SK-N-SH (cell line): Measurements from ENCODE around the gene CEP131. TPM values are rescaled to one million over a fixed set of nuclear protein-coding genes. Genes with fewer than 3 reads are reported as not detected.

Experiments used
- CTCF ChIA-PET: fragments of 300-600, 350-600 bp; formaldehyde crosslinking; extraction: SDS; loops from one replicate; lab custom pipeline; 2021; lab: Yijun Ruan, JAX
- POLR2A ChIA-PET: fragments of 350-600 bp; sonication (Branson Sonifier 250); formaldehyde crosslinking; extraction: SDS; loops from one replicate; lab custom pipeline; 2020; ENCODE audit warnings: antibody characterized with exemption, inconsistent platforms; lab: Yijun Ruan, JAX
- DNase-seq: peaks from one replicate; pipeline ENCODE4 v3.0.0; 2012
- H2AFZ ChIP-seq: fragments of 200-600 bp; sonication (generic); 2 replicates; pipeline ENCODE4 v1.8.1; 2016; ENCODE audit warnings: antibody characterized with exemption, mild to moderate bottlenecking, low read depth
- H3F3A ChIP-seq: fragments of 200-600 bp; sonication (generic); replicated peaks from 2 replicates; pipeline ENCODE3; 2016; ENCODE audit warnings: antibody characterized with exemption, mild to moderate bottlenecking; ENCODE audit not compliant: insufficient read depth
- H3K27ac ChIP-seq, 2 experiments: fragments of 200-500 bp in 1 of 2; fragments of 200-600 bp in 1 of 2; sonication (Bioruptor generic) in 1 of 2; sonication (generic), shearing (Covaris generic) in 1 of 2; 2 replicates each; pipeline versions ENCODE4 v1.5.1 to v1.6.1; 2014 to 2016; ENCODE audit warnings: low read depth in 2 of 2, inconsistent platforms in 1 of 2, low read length in 1 of 2, mild to moderate bottlenecking in 1 of 2, mixed read lengths in 1 of 2
- H3K27me3 ChIP-seq: fragments of 200-600 bp; sonication (generic), shearing (Covaris generic); 2 replicates; pipeline ENCODE4 v1.6.1; 2016; ENCODE audit warnings: mixed run types; ENCODE audit not compliant: insufficient read depth
- H3K36me3 ChIP-seq, 2 experiments: fragments of 200-500 bp in 1 of 2; fragments of 200-600 bp in 1 of 2; sonication (Bioruptor generic) in 1 of 2; sonication (generic) in 1 of 2; replicated peaks in 1 of 2; 2 replicates each; pipeline versions ENCODE3 to v1.5.1; 2014 to 2016; ENCODE audit warnings: low read length in 1 of 2, mild to moderate bottlenecking in 1 of 2; ENCODE audit not compliant: insufficient read depth in 2 of 2, control insufficient read depth in 1 of 2
- H3K4me1 ChIP-seq, 2 experiments: fragments of 200-500 bp in 1 of 2; fragments of 200-600 bp in 1 of 2; sonication (Bioruptor generic) in 1 of 2; sonication (generic), shearing (Covaris generic) in 1 of 2; 2 replicates each; pipeline versions ENCODE4 v1.5.1 to v1.6.1; 2014 to 2016; ENCODE audit warnings: low read depth in 1 of 2, low read length in 1 of 2, mixed run types in 1 of 2; ENCODE audit not compliant: insufficient read depth in 2 of 2, control insufficient read depth in 1 of 2
- H3K4me2 ChIP-seq: fragments of 200-600 bp; sonication (generic), shearing (Covaris generic); 2 replicates; pipeline ENCODE4 v1.6.1; 2017; ENCODE audit warnings: mixed run types
- H3K4me3 ChIP-seq, 2 experiments: fragments of 200-500 bp in 1 of 2; fragments of 200-600 bp in 1 of 2; sonication (Bioruptor generic) in 1 of 2; sonication (generic), shearing (Covaris generic) in 1 of 2; 2 replicates each; pipeline versions ENCODE4 v1.5.1 to v1.8.1; 2014 to 2016; ENCODE audit warnings: low read depth in 2 of 2, inconsistent platforms in 1 of 2, low read length in 1 of 2, mild to moderate bottlenecking in 1 of 2, mixed read lengths in 1 of 2, moderate library complexity in 1 of 2
- H3K79me2 ChIP-seq: fragments of 200-600 bp; sonication (generic); 2 replicates; pipeline ENCODE4 v1.8.1; 2017; ENCODE audit warnings: mild to moderate bottlenecking; ENCODE audit not compliant: insufficient read depth
- H3K9ac ChIP-seq: fragments of 200-600 bp; sonication (generic); 2 replicates; pipeline ENCODE4 v1.6.1; 2017; ENCODE audit warnings: mixed run types
- H3K9me2 ChIP-seq: fragments of 200-600 bp; sonication (generic); 2 replicates; pipeline ENCODE4 v1.6.1; 2017; ENCODE audit warnings: mixed run types
- H3K9me3 ChIP-seq: fragments of 200-600 bp; sonication (generic); 2 replicates; pipeline ENCODE4 v1.6.1; 2017; ENCODE audit warnings: mixed run types, mild to moderate bottlenecking, moderate library complexity
- H4K20me1 ChIP-seq: fragments of 200-600 bp; sonication (generic); 2 replicates; pipeline ENCODE4 v1.6.1; 2017; ENCODE audit warnings: mild to moderate bottlenecking, mixed run types; ENCODE audit not compliant: insufficient read depth
- CTCF ChIP-seq: fragments of 200-600 bp; sonication (generic); IDR thresholded peaks from 2 replicates; pipeline ENCODE4 v1.6.1; 2017; ENCODE audit warnings: antibody characterized with exemption, mild to moderate bottlenecking, moderate library complexity
- EP300 ChIP-seq, 2 experiments: IDR thresholded peaks; 2 replicates each; pipeline versions ENCODE4 v1.4.0 to v1.6.1; 2012; ENCODE audit warnings: borderline replicate concordance in 1 of 2, low read depth in 1 of 2, low read length in 1 of 2
- FOSL2 ChIP-seq: IDR thresholded peaks from 2 replicates; pipeline ENCODE4 v1.4.0; 2012; ENCODE audit warnings: low read depth, mild to moderate bottlenecking, moderate library complexity, borderline replicate concordance
- FOXJ3 ChIP-seq: sonication (generic); formaldehyde crosslinking; IDR thresholded peaks from 2 replicates; pipeline ENCODE4 v1.5.1; 2020; ENCODE audit warnings: mild to moderate bottlenecking, missing genetic modification reagents
- GATA2 ChIP-seq: sonication (generic); formaldehyde crosslinking; IDR thresholded peaks from 2 replicates; pipeline ENCODE4 v1.5.0; 2020; ENCODE audit warnings: mild to moderate bottlenecking, missing genetic modification reagents
- JUND ChIP-seq: IDR thresholded peaks from 2 replicates; pipeline ENCODE4 v1.4.0; 2012
- MEF2A ChIP-seq: IDR thresholded peaks from 2 replicates; pipeline ENCODE4 v1.4.0; 2012; ENCODE audit warnings: low read depth, borderline replicate concordance
- MXI1 ChIP-seq: IDR thresholded peaks from 2 replicates; pipeline ENCODE4 v1.6.1; 2012; ENCODE audit warnings: mild to moderate bottlenecking, low read depth, low read length, improper control_type of control experiment
- NFIC ChIP-seq: IDR thresholded peaks from 2 replicates; pipeline ENCODE4 v1.4.0; 2012; ENCODE audit warnings: borderline replicate concordance
- NRF1 ChIP-seq: IDR thresholded peaks from 2 replicates; pipeline ENCODE4 v1.6.1; 2012; ENCODE audit warnings: low read depth, mild to moderate bottlenecking, low read length
- RCOR1 ChIP-seq: fragments of 150-350 bp; IDR thresholded peaks from 2 replicates; pipeline ENCODE4 v1.6.1; 2017; ENCODE audit warnings: antibody characterized with exemption, low read length
- REST ChIP-seq: IDR thresholded peaks from 2 replicates; pipeline ENCODE4 v1.6.1; 2012; ENCODE audit warnings: mild to moderate bottlenecking, low read depth, low read length, moderate library complexity
- RFX5 ChIP-seq: IDR thresholded peaks from 2 replicates; pipeline ENCODE4 v1.6.1; 2012; ENCODE audit warnings: mild to moderate bottlenecking, improper control_type of control experiment, low read length
- RXRA ChIP-seq: IDR thresholded peaks from 2 replicates; pipeline ENCODE4 v1.4.0; 2012; ENCODE audit warnings: low read depth, mild to moderate bottlenecking, borderline replicate concordance
- TEAD4 ChIP-seq: IDR thresholded peaks from 2 replicates; pipeline ENCODE4 v1.4.0; 2012; ENCODE audit warnings: mild to moderate bottlenecking, borderline replicate concordance; ENCODE audit not compliant: insufficient read depth
- WGBS: methylation state at CpG from one replicate; pipeline ENCODE4 v1.1.6; 2017; ENCODE audit warnings: low lambda C conversion rate; 5-methylcytosine and 5-hydroxymethylcytosine counted together
- polyA plus RNA-seq, 3 experiments: library from polyadenylated mRNA; depleted of rRNA; stranded (reverse); fragments of >200 nt; gene quantifications; 2 replicates each; pipeline ENCODE4 v1.2.3, GENCODE V29; 2012

Gene CEP131
- polyA plus RNA-seq, 1 of the 3 experiments (the other 2 are of a cell fraction) = 34.8 TPM

- Histone ChIP-seq H3K9ac (no peak overlapping the region), H3K27ac (peak overlapping the region in 1 of 2 experiments; percentile 44; a peak in 1 of 4 replicates), H3K9me2 (no peaks in the 10 kb centered on the region), H3K4me1 (peaks cover 0 to 57% of the 10 kb centered on the region in 2 experiments; a peak in 2 of 4 replicates), H3K4me3 (no peak overlapping the region), H2AFZ (no peak overlapping the region), H3K27me3 (no peaks in the 10 kb centered on the region), H3K9me3 (no peaks in the 10 kb centered on the region), H3K79me2 (peaks cover 54% of the 10 kb centered on the region), H4K20me1 (peaks cover 13% of the 10 kb centered on the region), H3K4me2 (peak overlapping the region; percentile 99; the same call in 1 of the 2 replicates), H3K36me3 (peaks cover 0 to 34% of the 10 kb centered on the region in 2 experiments), H3F3A (peaks cover 4% of the 10 kb centered on the region)
- TF ChIP-seq RXRA = no peak
- no peak for TF ChIP-seq MEF2A
- no peak for TF ChIP-seq TEAD4
- no peak for TF ChIP-seq RFX5
- no peak for TF ChIP-seq EP300 (IDR thresholded peaks at IDR 0.05; ENCODE audit: borderline replicate concordance in 1 of 2, low read depth in 1 of 2, low read length in 1 of 2)
- TF ChIP-seq GATA2 (CRISPR knock-in tag) = no peak
- TF ChIP-seq NFIC = no peak
- no peak for TF ChIP-seq REST
- no peak for TF ChIP-seq FOXJ3 (CRISPR knock-in tag)
- TF ChIP-seq NRF1 = no peak
- TF ChIP-seq RCOR1 = no peak
- no peak for TF ChIP-seq FOSL2
- no peak for TF ChIP-seq JUND
- TF ChIP-seq CTCF = no peak
- no peak for TF ChIP-seq MXI1
- DNase-seq = no peak
- CTCF ChIA-PET = interaction anchor here (1.1 to 12.8 kb wide), 6 partner anchors 11 to 217 kb away, joined by 3 to 133 read pairs (median 15); no protein-coding TSS in a partner anchor
- WGBS = 94% methylated on average over 10 of the region's 10 CpGs
- POLR2A ChIA-PET = interaction anchor here (2.3 kb wide), 1 partner anchor 18 kb away, joined by 7 read pairs; the partner anchor contains the start of gene CEP131
Measured at GRCh38 chr17:81241203-81241602, 18.4 kb upstream of the CEP131 start.
